HepG2 (cell line): ENCODE data around the gene ACCSL. TPM values are rescaled to one million over a fixed set of nuclear protein-coding genes. Genes with fewer than 3 reads are reported as not detected.

Source experiments
- ATAC-seq: fragments of 200-7000 bp; cut with Tn5 transposase; 3 replicates; pipeline ENCODE4 v1.9.1; 2020; ENCODE audit warnings: mild to moderate bottlenecking, moderate library complexity
- BruUV-seq: library from RNA; stranded (reverse); fragments of 400-500 nt; replicated peaks from 2 replicates; lab custom pipeline; 2021; lab: Mats Ljungman, UMichigan
- CTCF ChIA-PET: fragments of 300-600 bp; formaldehyde crosslinking; extraction: SDS; loops from one replicate; lab custom pipeline; 2021; ENCODE audit warnings: low total read pairs, inconsistent platforms, low intra/inter-chr PET ratio; lab: Yijun Ruan, JAX
- POLR2A ChIA-PET: fragments of 350-600 bp; sonication (Branson Sonifier 250); formaldehyde crosslinking; loops from one replicate; lab custom pipeline; 2020; ENCODE audit warnings: antibody characterized with exemption, inconsistent platforms; lab: Yijun Ruan, JAX
- DNase-seq: peaks from one replicate; pipeline ENCODE4 v3.0.0-alpha.2; 2015; ENCODE audit warnings: low spot score
- FAIRE-seq: peaks from 3 replicates; lab custom pipeline; 2011; peaks lifted over from hg19 to GRCh38; lab: Jason Lieb, UNC
- H2AFZ ChIP-seq: one replicate; pipeline ENCODE4 v1.6.1; 2011; ENCODE audit warnings: low read length, inconsistent platforms
- H3K27ac ChIP-seq: fragments of 300-600 bp; 3 replicates; pipeline ENCODE4 v1.8.0; 2011; ENCODE audit warnings: mixed run types, mild to moderate bottlenecking, mixed read lengths, low read length, inconsistent platforms; ENCODE audit not compliant: insufficient read depth; ENCODE audit errors: extremely low read length
- H3K27me3 ChIP-seq, 2 experiments: fragments of 200-600 bp in 1 of 2; 2 replicates in 1 of 2; 3 replicates in 1 of 2; pipeline versions ENCODE4 v1.6.0 to v1.8.0; 2011; ENCODE audit warnings: low read length in 2 of 2, mild to moderate bottlenecking in 2 of 2, moderate library complexity in 2 of 2, inconsistent platforms in 1 of 2; ENCODE audit not compliant: insufficient read depth in 2 of 2, control insufficient read depth in 1 of 2
- H3K36me3 ChIP-seq, 2 experiments: fragments of 200-600 bp in 1 of 2; replicated peaks in 1 of 2; 2 replicates in 1 of 2; 3 replicates in 1 of 2; pipeline versions ENCODE4 v1.5.1 to v1.8.0; 2011; ENCODE audit warnings: low read length in 2 of 2, inconsistent platforms in 1 of 2; ENCODE audit not compliant: insufficient read depth in 2 of 2, control insufficient read depth in 1 of 2
- H3K4me1 ChIP-seq: 2 replicates; pipeline ENCODE4 v1.5.1; 2012; ENCODE audit warnings: low read length, inconsistent platforms; ENCODE audit not compliant: insufficient read depth
- H3K4me2 ChIP-seq: 2 replicates; pipeline ENCODE4 v1.6.0; 2011; ENCODE audit warnings: low read depth, low read length, inconsistent platforms
- H3K4me3 ChIP-seq, 3 experiments: fragments of 200-600 bp in 1 of 3; sonication (generic), shearing (Covaris generic) in 1 of 3; replicated peaks in 1 of 3; 2 replicates each; pipeline ENCODE4 v1.5.1; 2011 to 2016; ENCODE audit warnings: low read length in 3 of 3, inconsistent platforms in 2 of 3, low read depth in 2 of 3, mild to moderate bottlenecking in 2 of 3, control low read depth in 1 of 3, mixed read lengths in 1 of 3; ENCODE audit not compliant: insufficient read depth in 1 of 3
- H3K79me2 ChIP-seq: one replicate; pipeline ENCODE4 v1.6.1; 2011; ENCODE audit warnings: low read length, inconsistent platforms; ENCODE audit not compliant: insufficient read depth
- H3K9ac ChIP-seq: 2 replicates; pipeline ENCODE4 v1.6.0; 2011; ENCODE audit warnings: mild to moderate bottlenecking, low read depth, low read length, inconsistent platforms; ENCODE audit not compliant: insufficient read depth
- H3K9me3 ChIP-seq: 2 replicates; pipeline ENCODE4 v1.5.1; 2012; ENCODE audit warnings: mild to moderate bottlenecking, low read length
- H4K20me1 ChIP-seq: 2 replicates; pipeline ENCODE4 v1.6.0; 2011; ENCODE audit warnings: inconsistent platforms, mild to moderate bottlenecking, low read length, moderate library complexity; ENCODE audit not compliant: insufficient read depth
- CEBPB ChIP-seq: IDR thresholded peaks from 2 replicates; pipeline ENCODE4 v1.6.1; 2011; ENCODE audit warnings: low read depth, low read length, improper control_type of control experiment, borderline replicate concordance
- FOXA3 ChIP-seq: IDR thresholded peaks from 2 replicates; pipeline ENCODE4 v1.6.1; 2016; ENCODE audit warnings: missing genetic modification reagents, missing compliant biosample characterization
- HMGXB4 ChIP-seq, 2 experiments: sonication (generic) in 1 of 2; formaldehyde crosslinking in 1 of 2; IDR thresholded peaks; 2 replicates each; pipeline versions ENCODE4 v1.4.0 to v1.6.1; 2018 to 2020; ENCODE audit warnings: missing genetic modification reagents in 2 of 2, borderline replicate concordance in 1 of 2, low read depth in 1 of 2, mild to moderate bottlenecking in 1 of 2, missing biosample characterization in 1 of 2
- HNF4A ChIP-seq: sonication (generic); formaldehyde crosslinking; IDR thresholded peaks from 2 replicates; pipeline ENCODE4 v1.4.0; 2020; ENCODE audit warnings: missing genetic modification reagents
- HNF4G ChIP-seq, 2 experiments: sonication (generic) in 1 of 2; formaldehyde crosslinking in 1 of 2; IDR thresholded peaks; 2 replicates each; pipeline versions ENCODE4 v1.4.0 to v1.6.1; 2011 to 2020; ENCODE audit warnings: borderline replicate concordance in 2 of 2, low read depth in 2 of 2, mild to moderate bottlenecking in 2 of 2, low read length in 1 of 2, missing genetic modification reagents in 1 of 2, moderate library complexity in 1 of 2
- NCOR1 ChIP-seq: fragments of 200-600 bp; sonication (generic); IDR thresholded peaks from 2 replicates; pipeline ENCODE4 v1.7.0; 2017; ENCODE audit warnings: antibody characterized with exemption, low read length, borderline replicate concordance
- PAXIP1 ChIP-seq: sonication (generic); formaldehyde crosslinking; conservative IDR thresholded peaks from 2 replicates; pipeline ENCODE4 v1.4.0; 2020; ENCODE audit warnings: mild to moderate bottlenecking, missing genetic modification reagents, moderate library complexity
- SOX5 ChIP-seq: IDR thresholded peaks from 2 replicates; pipeline ENCODE4 v1.6.1; 2016; ENCODE audit warnings: borderline replicate concordance
- SOX6 ChIP-seq, 2 experiments: fragments of 450-650 bp in 1 of 2; sonication (generic) in 1 of 2; formaldehyde crosslinking in 1 of 2; IDR thresholded peaks; 2 replicates each; pipeline versions ENCODE4 v1.4.0 to v1.6.1; 2017 to 2020; ENCODE audit warnings: antibody characterized with exemption in 1 of 2, mild to moderate bottlenecking in 1 of 2, missing genetic modification reagents in 1 of 2
- ZNF3 ChIP-seq: IDR thresholded peaks from 2 replicates; pipeline ENCODE4 v1.7.0; 2017; ENCODE audit warnings: inconsistent platforms
- ZNF317 ChIP-seq: sonication (generic); formaldehyde crosslinking; IDR thresholded peaks from 2 replicates; pipeline ENCODE4 v1.5.0; 2020; ENCODE audit warnings: mild to moderate bottlenecking, missing genetic modification reagents
- ZNF382 ChIP-seq: sonication (generic); formaldehyde crosslinking; IDR thresholded peaks from 2 replicates; pipeline ENCODE4 v1.5.0; 2020; ENCODE audit warnings: missing genetic modification reagents, mild to moderate bottlenecking, borderline replicate concordance
- ZNF788 ChIP-seq: sonication (generic); formaldehyde crosslinking; IDR thresholded peaks from 2 replicates; pipeline ENCODE4 v1.5.0; 2020; ENCODE audit warnings: mild to moderate bottlenecking, missing genetic modification reagents, borderline replicate concordance
- WGBS: methylation state at CpG from one replicate; pipeline ENCODE4 v1.1.6; 2017; ENCODE audit warnings: low lambda C conversion rate; 5-methylcytosine and 5-hydroxymethylcytosine counted together
- in situ Hi-C: cut with HindIII; loops from 2 replicates; pipeline ENCODE4 v1.10.0; 2017; ENCODE audit warnings: low pct_unique_long_range_greater_than_20kb; ENCODE audit not compliant: extremely low pct_ligation_motif_present
- intact Hi-C: fragments of 100-400 bp; cut with micrococcal nuclease; formaldehyde crosslinking; loops from one replicate; pipeline ENCODE4 v1.10.0; 2022; ENCODE audit not compliant: unreplicated experiment
- polyA plus RNA-seq, 8 experiments: library from polyadenylated mRNA; depleted of rRNA in 3 of 8; stranded (reverse) in 7 of 8; unstranded in 1 of 8; fragments of >200 nt; fragmentation: Illumina TruSeq in 4 of 8; extraction: Trizol in 4 of 8; gene quantifications; 2 replicates each; pipeline versions ENCODE4 v1.2.1 to v1.2.3, GENCODE V29; 2011 to 2016; ENCODE audit warnings: low read depth in 4 of 8, missing spikeins in 1 of 8, mixed read lengths in 1 of 8; ENCODE audit not compliant: insufficient read depth in 1 of 8
- total RNA-seq, 5 experiments: library from RNA; depleted of rRNA; stranded (reverse); fragments of >200 nt; fragmentation: Illumina TruSeq; extraction: Trizol; gene quantifications; 2 replicates each; pipeline ENCODE4 v1.2.3, GENCODE V29; 2016; ENCODE audit warnings: low read depth in 1 of 5

The ACCSL gene
- total and polyA plus RNA-seq, 2 of the 13 experiments (the other 11 are each of a cell fraction or from before 2014, with no cell fraction given): not detected

- Histone ChIP-seq H3K4me1 (peaks cover 13% of the 10 kb centered on the region), H3K36me3 (no peaks in the 10 kb centered on the region), H3K79me2 (no peaks in the 10 kb centered on the region), H3K4me2 (no peak overlapping the region), H4K20me1 (no peaks in the 10 kb centered on the region), H3K9me3 (no peaks in the 10 kb centered on the region), H3K27ac (no peak overlapping the region), H3K4me3 (no peak overlapping the region), H3K9ac (no peak overlapping the region), H2AFZ (no peak overlapping the region), H3K27me3 (peaks cover 1 to 10% of the 10 kb centered on the region in 2 experiments; a peak in 3 of 5 replicates)
- CTCF ChIA-PET: no interaction called here
- peak; percentile 88 for ATAC-seq
- no peak for FAIRE-seq
- POLR2A ChIA-PET: no interaction called here
- no TSS peak for BruUV-seq
- 33% methylated on average over 2 of the region's 4 CpGs for WGBS
- in situ Hi-C loops (no loop called here), intact Hi-C loops (no loop called here)
- peak; percentile 53 for DNase-seq
- TF ChIP-seq ZNF788 (CRISPR knock-in tag) (no peak), CEBPB (peak; percentile 42; the same call in 1 of the 2 replicates), PAXIP1 (CRISPR knock-in tag) (peak; percentile 54), NCOR1 (peak; percentile 53; the same call in 1 of the 2 replicates), HNF4A (CRISPR knock-in tag) (peak; percentile 86), ZNF317 (peak; percentile 72; the same call in 1 of the 2 replicates), FOXA3 (CRISPR knock-in tag) (0 out of 2 replicates have a peak, but pooled peaks have one; percentile 47), SOX5 (0 out of 2 replicates have a peak, but pooled peaks have one; percentile 19), HMGXB4 (CRISPR knock-in tag; IDR thresholded peaks at IDR 0.05; ENCODE audit: borderline replicate concordance in 1 of 2, low read depth in 1 of 2) (no peak), ZNF3 (CRISPR knock-in tag) (no peak), SOX6 (IDR thresholded peaks at IDR 0.05) (no peak), SOX6 (CRISPR knock-in tag; IDR thresholded peaks at IDR 0.05) (peak; percentile 66), HNF4G (IDR thresholded peaks at IDR 0.05; ENCODE audit: borderline replicate concordance, low read depth, low read length) (peak; percentile 54; the same call in 1 of the 2 replicates), HNF4G (CRISPR knock-in tag; IDR thresholded peaks at IDR 0.05; ENCODE audit: borderline replicate concordance, low read depth) (no peak), ZNF382 (no peak)
These were observed 34.9 kb downstream of the ACCSL start for GRCh38 chr11:44082645-44083044.
